ENCODE results near the gene C1QTNF12.

DNA sequence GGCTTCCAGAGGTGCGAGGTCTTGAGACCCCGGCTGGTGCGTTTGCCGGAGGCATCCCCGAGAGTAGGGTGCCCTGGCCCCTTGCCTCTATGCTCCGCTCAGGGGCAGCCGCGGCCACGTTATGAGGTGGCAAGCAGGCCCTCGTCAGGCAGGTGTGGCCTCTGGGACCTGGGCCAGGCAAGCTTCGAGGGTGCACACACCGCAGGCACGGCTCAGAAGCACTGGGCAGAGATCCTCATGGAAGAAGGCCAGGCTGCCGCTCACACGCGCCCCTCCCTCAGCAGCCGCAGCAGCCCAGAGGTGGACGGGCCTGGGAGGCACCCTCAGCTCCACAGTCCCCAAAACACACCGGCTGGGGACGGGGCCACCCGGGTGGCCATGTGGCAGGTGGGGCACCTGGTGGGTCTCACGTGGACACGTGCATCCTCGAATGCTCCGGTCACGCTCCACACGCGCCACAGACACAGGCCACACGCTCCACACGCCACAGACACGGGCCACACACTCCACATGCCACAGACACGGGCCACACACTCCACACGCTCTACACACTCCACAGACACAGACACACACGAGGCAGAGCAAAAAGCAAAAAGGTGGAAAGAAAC is 21.2 kb downstream of the C1QTNF12 start:
- no peak for TF ChIP-seq POLR2A (IDR thresholded peaks at IDR 0.05)
- no peak for TF ChIP-seq CTCF (IDR thresholded peaks at IDR 0.05)
